ENCODE measurements around the gene NAXD.

Gene NAXD

GRCh38 chr13:110683921-110684320 is 68.6 kb downstream of the NAXD start:
- H3K9me3 ChIP-seq (replicated peaks; ENCODE audit: insufficient read depth, low read length), result no peaks in the 10 kb centered on the region
- no peak for DNase-seq
- no peaks in the 10 kb centered on the region for H3K4me1 ChIP-seq (ENCODE audit: low read length)
- TF ChIP-seq EZH2 (optimal IDR thresholded peaks at IDR 0.05; ENCODE audit: low read depth, low read length), result no peak
- no peak for TF ChIP-seq CTCF (IDR thresholded peaks at IDR 0.05; ENCODE audit: low read length)
- H3K27me3 ChIP-seq (replicated peaks; ENCODE audit: insufficient read depth, low read length), result no peaks in the 10 kb centered on the region
- no peaks in the 10 kb centered on the region for H3K9me2 ChIP-seq (replicated peaks; ENCODE audit: insufficient read depth, low read length)
- no peak overlapping the region for H3K4me2 ChIP-seq (ENCODE audit: low read depth, low read length)
- H4K20me1 ChIP-seq (ENCODE audit: insufficient read depth, low read length), result no peaks in the 10 kb centered on the region
- no peak overlapping the region for H2AFZ ChIP-seq (ENCODE audit: low read length)
- H3K4me3 ChIP-seq (ENCODE audit: low read length), result no peak overlapping the region
- no peak overlapping the region for H3K27ac ChIP-seq (ENCODE audit: low read length)
- H3K9ac ChIP-seq (ENCODE audit: low read length), result no peak overlapping the region
- H3K79me2 ChIP-seq (ENCODE audit: low read length), result no peaks in the 10 kb centered on the region
- no peaks in the 10 kb centered on the region for H3K36me3 ChIP-seq (replicated peaks; ENCODE audit: insufficient read depth, low read length)
- H3F3A ChIP-seq (ENCODE audit: insufficient read depth, low read length), result no peaks in the 10 kb centered on the region

- TF ChIP-seq CTCF (IDR thresholded peaks at IDR 0.05; ENCODE audit: low read length) (no peak), EZH2 (optimal IDR thresholded peaks at IDR 0.05; ENCODE audit: low read depth, low read length) (no peak), EZH2phosphoT487 (IDR thresholded peaks at IDR 0.05; ENCODE audit: low read length) (no peak)
- H3K9me3 ChIP-seq (replicated peaks; ENCODE audit: insufficient read depth, low read length), result no peaks in the 10 kb centered on the region
- no peaks in the 10 kb centered on the region for H3K9me2 ChIP-seq (replicated peaks; ENCODE audit: insufficient read depth, low read length)
- H3K4me3 ChIP-seq (ENCODE audit: low read length), result no peak overlapping the region
- H3K9ac ChIP-seq (ENCODE audit: low read length), result no peak overlapping the region
- H3K27me3 ChIP-seq (replicated peaks; ENCODE audit: insufficient read depth, low read length), result no peaks in the 10 kb centered on the region
- H3F3A ChIP-seq (ENCODE audit: insufficient read depth, low read length), result no peaks in the 10 kb centered on the region
- H2AFZ ChIP-seq (ENCODE audit: low read length), result no peak overlapping the region
- no peak overlapping the region for H3K27ac ChIP-seq (ENCODE audit: low read length)
- no peak overlapping the region for H3K4me2 ChIP-seq (ENCODE audit: low read depth, low read length)
- H3K4me1 ChIP-seq (ENCODE audit: low read length), result no peaks in the 10 kb centered on the region
- H3K79me2 ChIP-seq (ENCODE audit: low read length), result no peaks in the 10 kb centered on the region
- no peaks in the 10 kb centered on the region for H3K36me3 ChIP-seq (replicated peaks; ENCODE audit: insufficient read depth, low read length)
- DNase-seq, result no peak
- H4K20me1 ChIP-seq (ENCODE audit: insufficient read depth, low read length), result no peaks in the 10 kb centered on the region
Measured at GRCh38 chr13:110684388-110685056, 69.2 kb downstream of the NAXD start.

GRCh38 chr13:110685305-110686020 is 70.1 kb downstream of the NAXD start:
- Histone ChIP-seq H3K27ac (ENCODE audit: low read length) (no peak overlapping the region), H4K20me1 (ENCODE audit: insufficient read depth, low read length) (no peaks in the 10 kb centered on the region), H2AFZ (ENCODE audit: low read length) (no peak overlapping the region), H3K79me2 (ENCODE audit: low read length) (no peaks in the 10 kb centered on the region), H3K9me3 (replicated peaks; ENCODE audit: insufficient read depth, low read length) (no peaks in the 10 kb centered on the region), H3K4me2 (ENCODE audit: low read depth, low read length) (no peak overlapping the region), H3K9me2 (replicated peaks; ENCODE audit: insufficient read depth, low read length) (no peaks in the 10 kb centered on the region), H3K4me3 (ENCODE audit: low read length) (no peak overlapping the region), H3K4me1 (ENCODE audit: low read length) (no peaks in the 10 kb centered on the region), H3K27me3 (replicated peaks; ENCODE audit: insufficient read depth, low read length) (no peaks in the 10 kb centered on the region), H3K9ac (ENCODE audit: low read length) (no peak overlapping the region), H3F3A (ENCODE audit: insufficient read depth, low read length) (no peaks in the 10 kb centered on the region), H3K36me3 (replicated peaks; ENCODE audit: insufficient read depth, low read length) (no peaks in the 10 kb centered on the region)
- TF ChIP-seq EZH2phosphoT487 (IDR thresholded peaks at IDR 0.05; ENCODE audit: low read length), result no peak
- no peak for TF ChIP-seq CTCF (IDR thresholded peaks at IDR 0.05; ENCODE audit: low read length)
- no peak for TF ChIP-seq EZH2 (optimal IDR thresholded peaks at IDR 0.05; ENCODE audit: low read depth, low read length)
- no peak for DNase-seq
